DND-41 (cell line): Measurements from ENCODE around the gene COQ10B.
A peak's percentile ranks its signal among the peaks of the same experiment; 100 is the strongest.

Source experiments
- ATAC-seq: fragments of 200-7000 bp; cut with Tn5 transposase; 3 replicates; pipeline ENCODE4 v1.9.1; 2021; ENCODE audit warnings: low read depth; ENCODE audit not compliant: insufficient read depth
- DNase-seq: peaks from one replicate; pipeline ENCODE4 v3.0.0-alpha.2; 2020
- H2AFZ ChIP-seq: 2 replicates; pipeline ENCODE4 v1.6.0; 2012; ENCODE audit warnings: low read depth, low read length
- H3K27ac ChIP-seq: 2 replicates; pipeline ENCODE4 v1.5.1; 2012; ENCODE audit warnings: low read length, inconsistent platforms
- H3K27me3 ChIP-seq: fragments of 200-600 bp; sonication (generic); 2 replicates; pipeline ENCODE4 v1.6.0; 2012; ENCODE audit warnings: low read length, mild to moderate bottlenecking, inconsistent platforms; ENCODE audit not compliant: insufficient read depth, poor library complexity
- H3K36me3 ChIP-seq: 2 replicates; pipeline ENCODE4 v1.5.1; 2012; ENCODE audit warnings: low read length, inconsistent platforms; ENCODE audit not compliant: insufficient read depth
- H3K4me1 ChIP-seq: 2 replicates; pipeline ENCODE4 v1.5.1; 2012; ENCODE audit warnings: mild to moderate bottlenecking, low read length; ENCODE audit not compliant: insufficient read depth
- H3K4me2 ChIP-seq: 2 replicates; pipeline ENCODE4 v1.6.0; 2012; ENCODE audit warnings: mild to moderate bottlenecking, moderate library complexity, low read length, inconsistent platforms; ENCODE audit not compliant: insufficient read depth
- H3K4me3 ChIP-seq, 2 experiments: fragments of 200-600 bp in 1 of 2; shearing (Covaris generic) in 1 of 2; 2 replicates each; pipeline ENCODE4 v1.5.1; 2012 to 2016; ENCODE audit warnings: inconsistent platforms in 2 of 2, low read length in 2 of 2, mild to moderate bottlenecking in 2 of 2, low read depth in 1 of 2, moderate library complexity in 1 of 2
- H3K79me2 ChIP-seq: 2 replicates; pipeline ENCODE4 v1.6.0; 2012; ENCODE audit warnings: low read length, inconsistent platforms; ENCODE audit not compliant: insufficient read depth
- H3K9ac ChIP-seq: 2 replicates; pipeline ENCODE4 v1.6.0; 2012; ENCODE audit warnings: low read depth, mild to moderate bottlenecking, inconsistent platforms, low read length, moderate library complexity
- H3K9me3 ChIP-seq: 2 replicates; pipeline ENCODE4 v1.5.1; 2012; ENCODE audit warnings: low read length, moderate library complexity, mild to moderate bottlenecking, inconsistent platforms; ENCODE audit not compliant: insufficient read depth, severe bottlenecking
- H4K20me1 ChIP-seq: 2 replicates; pipeline ENCODE4 v1.6.0; 2012; ENCODE audit warnings: low read length; ENCODE audit not compliant: insufficient read depth
- CTCF ChIP-seq: IDR thresholded peaks from 2 replicates; pipeline ENCODE4 v1.5.1; 2012; ENCODE audit warnings: borderline replicate concordance, low read length, moderate library complexity, mild to moderate bottlenecking; ENCODE audit not compliant: poor library complexity, severe bottlenecking; ENCODE audit errors: extremely low read depth
- EZH2 ChIP-seq: IDR thresholded peaks from 3 replicates; pipeline ENCODE4 v1.6.1; 2012; ENCODE audit warnings: borderline replicate concordance, low read depth, mild to moderate bottlenecking, moderate library complexity, low read length, inconsistent platforms; ENCODE audit not compliant: severe bottlenecking

Gene COQ10B

GRCh38 chr2:197506658-197507057, 53.3 kb downstream of the COQ10B start:
- ATAC-seq (no peak), DNase-seq (no peak)
- Histone ChIP-seq H3K27me3 (no peaks in the 10 kb centered on the region), H3K36me3 (peaks cover 37% of the 10 kb centered on the region), H3K79me2 (peaks cover 40% of the 10 kb centered on the region), H2AFZ (no peak overlapping the region), H3K4me3 (no peak overlapping the region), H3K27ac (no peak overlapping the region), H3K4me2 (no peak overlapping the region), H3K9ac (no peak overlapping the region), H4K20me1 (peaks cover 8% of the 10 kb centered on the region; the same call in 1 of the 2 replicates), H3K4me1 (peaks cover 12% of the 10 kb centered on the region), H3K9me3 (no peaks in the 10 kb centered on the region)
- no peak for TF ChIP-seq EZH2
- no peak for TF ChIP-seq CTCF

GRCh38 chr2:197513915-197514314, 60.6 kb downstream of the COQ10B start:
- DNase-seq: no peak
- Histone ChIP-seq H3K27ac (no peak overlapping the region), H3K4me3 (no peak overlapping the region), H4K20me1 (no peaks in the 10 kb centered on the region; the same call in 1 of the 2 replicates), H3K36me3 (no peaks in the 10 kb centered on the region), H3K9ac (no peak overlapping the region), H3K79me2 (peaks cover 40% of the 10 kb centered on the region), H2AFZ (no peak overlapping the region), H3K4me2 (peak overlapping the region; percentile 68; the same call in 1 of the 2 replicates), H3K9me3 (no peaks in the 10 kb centered on the region), H3K4me1 (peaks cover 37% of the 10 kb centered on the region), H3K27me3 (no peaks in the 10 kb centered on the region)
- TF ChIP-seq EZH2: no peak
- TF ChIP-seq CTCF: no peak
- ATAC-seq: no peak

- peak overlapping the region; percentile 89 for H2AFZ ChIP-seq
- no peak for DNase-seq
Measured at GRCh38 chr2:197514754-197515153, 61.4 kb downstream of the COQ10B start.

GRCh38 chr2:197515315-197515738, 62.0 kb downstream of the COQ10B start:
- Histone ChIP-seq H3K27ac (peak overlapping the region; percentile 89), H3K27me3 (no peaks in the 10 kb centered on the region), H3K36me3 (peaks cover 4% of the 10 kb centered on the region; the same call in 1 of the 2 replicates), H3K4me3 (peak overlapping the region; percentile 65 to 70), H2AFZ (peak overlapping the region; percentile 89), H3K4me2 (peak overlapping the region; percentile 68), H3K79me2 (peaks cover 54% of the 10 kb centered on the region), H3K9ac (peak overlapping the region; percentile 80), H3K4me1 (peaks cover 37% of the 10 kb centered on the region), H3K9me3 (no peaks in the 10 kb centered on the region), H4K20me1 (no peaks in the 10 kb centered on the region; the same call in 1 of the 2 replicates)
- DNase-seq (no peak), ATAC-seq (no peak; the same call in 2 of the 3 replicates)
- no peak for TF ChIP-seq EZH2
- no peak for TF ChIP-seq CTCF

More at GRCh38 chr2:197514754-197515153, 61.4 kb downstream of the COQ10B start:
- H3K4me3 ChIP-seq: peak overlapping the region; percentile 65 to 70
- H3K4me2 ChIP-seq: peak overlapping the region; percentile 68
- peak overlapping the region; percentile 89 for H3K27ac ChIP-seq
- no peaks in the 10 kb centered on the region for H3K27me3 ChIP-seq
- peaks cover 48% of the 10 kb centered on the region for H3K79me2 ChIP-seq
- TF ChIP-seq EZH2: no peak
- H3K36me3 ChIP-seq: no peaks in the 10 kb centered on the region
- H4K20me1 ChIP-seq: no peaks in the 10 kb centered on the region; the same call in 1 of the 2 replicates
- H3K4me1 ChIP-seq: peaks cover 37% of the 10 kb centered on the region
- peak overlapping the region; percentile 80 for H3K9ac ChIP-seq
- ATAC-seq: no peak
- no peaks in the 10 kb centered on the region for H3K9me3 ChIP-seq
